T-cell (primary cell): ENCODE data around the gene SGIP1. TPM values are rescaled to one million over a fixed set of nuclear protein-coding genes. Genes with fewer than 3 reads are reported as not detected.

ENCODE experiments used
- ATAC-seq, 4 experiments: fragments of 200-7000 bp in 3 of 4; fragments of 150-1000 bp in 1 of 4; cut with Tn5 transposase; replicated peaks in 1 of 4; 1 replicate in 3 of 4; 2 replicates in 1 of 4; pipeline ENCODE4 v1.10.0; 2021; ENCODE audit warnings: moderate library complexity in 3 of 4, mild to moderate bottlenecking in 2 of 4, moderate number of reproducible peaks in 1 of 4
- CTCF ChIA-PET, 2 donors: fragments of 300-600 bp; sonication (Branson Sonifier 250); formaldehyde crosslinking; loops; one replicate each; lab custom pipeline; 2022; ENCODE audit warnings: antibody characterized with exemption in 2 of 2; lab: Charles Lee
- POLR2A ChIA-PET, 2 donors: fragments of 300-600 bp; sonication (Branson Sonifier 250); formaldehyde crosslinking; loops; one replicate each; lab custom pipeline; 2022; ENCODE audit warnings: antibody characterized with exemption in 2 of 2; lab: Charles Lee
- DNase-seq, 35 experiments: peaks; one replicate each; pipeline versions ENCODE4 v3.0.0 to v3.0.0-alpha.2; 2013 to 2023
- H3K27ac ChIP-seq: one replicate; pipeline ENCODE4 v1.5.1; 2013; ENCODE audit warnings: low read length
- H3K27me3 ChIP-seq, 2 experiments: replicated peaks in 1 of 2; 1 replicate in 1 of 2; 2 replicates in 1 of 2; pipeline versions ENCODE4 v1.6.1 to v1.7.0; 2013; ENCODE audit warnings: low read length in 1 of 2, mixed read lengths in 1 of 2; ENCODE audit not compliant: control insufficient read depth in 2 of 2, insufficient read depth in 2 of 2; ENCODE audit errors: extremely low read depth in 1 of 2
- H3K36me3 ChIP-seq, 2 donors: 1 replicate in 1 of 2; 2 replicates in 1 of 2; pipeline versions ENCODE4 v1.6.1 to v1.7.0; 2013; ENCODE audit warnings: low read length in 1 of 2; ENCODE audit not compliant: control insufficient read depth in 2 of 2, insufficient read depth in 1 of 2; ENCODE audit errors: extremely low read depth in 1 of 2
- H3K4me1 ChIP-seq, 2 experiments: 1 replicate in 1 of 2; 2 replicates in 1 of 2; pipeline versions ENCODE4 v1.6.1 to v1.7.0; 2013; ENCODE audit warnings: low read length in 2 of 2, mixed read lengths in 1 of 2; ENCODE audit not compliant: insufficient read depth in 2 of 2, control insufficient read depth in 1 of 2; ENCODE audit errors: extremely low read depth in 1 of 2
- H3K4me3 ChIP-seq, 2 donors: 1 replicate in 1 of 2; 2 replicates in 1 of 2; pipeline versions ENCODE4 v1.5.1 to v1.7.0; 2013; ENCODE audit warnings: mild to moderate bottlenecking in 2 of 2, low read length in 1 of 2, moderate library complexity in 1 of 2; ENCODE audit not compliant: control insufficient read depth in 1 of 2; ENCODE audit errors: extremely low read depth in 1 of 2
- H3K9me3 ChIP-seq: 2 replicates; pipeline ENCODE4 v1.7.0; 2013
- H3K27ac Mint-ChIP-seq, 2 donors: one replicate each; pipeline ENCODE4 v1.8.0; 2020 to 2021; ENCODE audit warnings: mild to moderate bottlenecking in 2 of 2, mixed read lengths in 2 of 2
- H3K27me3 Mint-ChIP-seq, 2 donors: one replicate each; pipeline ENCODE4 v1.8.0; 2021 to 2022; ENCODE audit warnings: mixed read lengths in 2 of 2
- H3K36me3 Mint-ChIP-seq: one replicate; pipeline ENCODE4 v1.8.0; 2021; ENCODE audit warnings: mixed read lengths
- H3K4me1 Mint-ChIP-seq, 3 donors: one replicate each; pipeline ENCODE4 v1.8.0; 2020 to 2022; ENCODE audit warnings: mixed read lengths in 3 of 3, mild to moderate bottlenecking in 1 of 3
- H3K4me3 Mint-ChIP-seq, 3 donors: one replicate each; pipeline ENCODE4 v1.8.0; 2020 to 2022; ENCODE audit warnings: mild to moderate bottlenecking in 3 of 3, mixed read lengths in 3 of 3, moderate library complexity in 3 of 3
- H3K9me3 Mint-ChIP-seq, 3 donors: one replicate each; pipeline ENCODE4 v1.8.0; 2020 to 2022; ENCODE audit warnings: mixed read lengths in 3 of 3
- WGBS: methylation state at CpG from one replicate; pipeline ENCODE4 v1.1.5; 2013; ENCODE audit warnings: missing lambda C conversion rate; ENCODE audit not compliant: insufficient coverage; 5-methylcytosine and 5-hydroxymethylcytosine counted together
- total RNA-seq, 35 experiments: library from RNA in 6 of 35; stranded (reverse) in 6 of 35; fragments of 120-200 nt in 1 of 35; gene quantifications; one replicate each; pipeline versions ENCODE4 v1.2.1 to v1.2.4 and lab custom pipeline; 2013 to 2026

SGIP1 gene
- total RNA-seq, 5 donors from 2014 or later (not counting 1 experiment from before 2014, with no cell fraction given): not detected

GRCh38 chr1:66613187-66613586, 79.2 kb downstream of the SGIP1 start:
- H3K36me3 ChIP-seq: no peaks in the 10 kb centered on the region
- DNase-seq (no peak), ATAC-seq (no peak)
- peaks cover 4 to 14% of the 10 kb centered on the region in 2 donors for H3K27me3 Mint-ChIP-seq
- H3K4me1 Mint-ChIP-seq: no peaks in the 10 kb centered on the region
- no peaks in the 10 kb centered on the region for H3K36me3 Mint-ChIP-seq
- no peaks in the 10 kb centered on the region for H3K9me3 ChIP-seq
- no CpG with 5 or more reads among the region's 4 CpGs for WGBS
- POLR2A ChIA-PET: no interaction called here
- H3K27ac ChIP-seq: no peak overlapping the region
- CTCF ChIA-PET: no interaction called here
- H3K9me3 Mint-ChIP-seq: no peaks in the 10 kb centered on the region
- H3K4me1 ChIP-seq: no peaks in the 10 kb centered on the region
- H3K4me3 ChIP-seq: no peak overlapping the region
- no peaks in the 10 kb centered on the region for H3K27me3 ChIP-seq
- no peak overlapping the region for H3K27ac Mint-ChIP-seq
- H3K4me3 Mint-ChIP-seq: no peak overlapping the region

GRCh38 chr1:66617362-66618184, 83.6 kb downstream of the SGIP1 start:
- Histone ChIP-seq H3K9me3 (no peaks in the 10 kb centered on the region), H3K27me3 (no peaks in the 10 kb centered on the region), H3K4me3 (no peak overlapping the region), H3K36me3 (no peaks in the 10 kb centered on the region), H3K27ac (no peak overlapping the region), H3K4me1 (no peaks in the 10 kb centered on the region)
- no peak overlapping the region for H3K27ac Mint-ChIP-seq
- ChIA-PET POLR2A (no interaction called here), CTCF (no interaction called here)
- H3K4me3 Mint-ChIP-seq: no peak overlapping the region
- no peaks in the 10 kb centered on the region for H3K9me3 Mint-ChIP-seq
- H3K36me3 Mint-ChIP-seq: no peaks in the 10 kb centered on the region
- no peak for ATAC-seq
- no peaks in the 10 kb centered on the region for H3K4me1 Mint-ChIP-seq
- no peak for DNase-seq
- WGBS: no CpG with 5 or more reads among the region's 4 CpGs
- peaks cover 2 to 5% of the 10 kb centered on the region in 2 donors for H3K27me3 Mint-ChIP-seq

- Histone ChIP-seq H3K36me3 (no peaks in the 10 kb centered on the region), H3K27me3 (no peaks in the 10 kb centered on the region), H3K9me3 (no peaks in the 10 kb centered on the region), H3K4me3 (no peak overlapping the region), H3K27ac (no peak overlapping the region), H3K4me1 (no peaks in the 10 kb centered on the region)
- Mint-ChIP-seq H3K27ac (no peak overlapping the region), H3K36me3 (no peaks in the 10 kb centered on the region), H3K9me3 (no peaks in the 10 kb centered on the region), H3K4me3 (no peak overlapping the region), H3K27me3 (peaks cover 2 to 5% of the 10 kb centered on the region in 2 donors), H3K4me1 (no peaks in the 10 kb centered on the region)
- POLR2A ChIA-PET: no interaction called here
- ATAC-seq: no peak
- no peak for DNase-seq
- CTCF ChIA-PET: no interaction called here
Observed at GRCh38 chr1:66618390-66618789, 84.4 kb downstream of the SGIP1 start.

- H3K36me3 ChIP-seq: no peaks in the 10 kb centered on the region
- H3K27ac ChIP-seq: no peak overlapping the region
- H3K27me3 Mint-ChIP-seq: peaks cover 4 to 5% of the 10 kb centered on the region in 2 donors
- no peaks in the 10 kb centered on the region for H3K27me3 ChIP-seq
- no peak overlapping the region for H3K4me3 Mint-ChIP-seq
- WGBS: 20% methylated on average over 1 of the region's 1 CpG
- no peaks in the 10 kb centered on the region for H3K9me3 Mint-ChIP-seq
- no peak overlapping the region for H3K4me3 ChIP-seq
- H3K27ac Mint-ChIP-seq: no peak overlapping the region
- H3K4me1 ChIP-seq: no peaks in the 10 kb centered on the region
- H3K36me3 Mint-ChIP-seq: no peaks in the 10 kb centered on the region
- H3K4me1 Mint-ChIP-seq: no peaks in the 10 kb centered on the region
- no peaks in the 10 kb centered on the region for H3K9me3 ChIP-seq
- DNase-seq (no peak), ATAC-seq (no peak)
- POLR2A ChIA-PET: no interaction called here
- CTCF ChIA-PET: no interaction called here
Observed at GRCh38 chr1:66623812-66624211, 89.9 kb downstream of the SGIP1 start.

GRCh38 chr1:66624412-66625060, 90.6 kb downstream of the SGIP1 start:
- no peaks in the 10 kb centered on the region for H3K4me1 ChIP-seq
- POLR2A ChIA-PET: no interaction called here

GRCh38 chr1:66626261-66626660, 92.3 kb downstream of the SGIP1 start:
- ATAC-seq (no peak), DNase-seq (no peak)
- Histone ChIP-seq H3K36me3 (no peaks in the 10 kb centered on the region), H3K27ac (no peak overlapping the region), H3K4me3 (no peak overlapping the region), H3K9me3 (no peaks in the 10 kb centered on the region), H3K27me3 (no peaks in the 10 kb centered on the region), H3K4me1 (no peaks in the 10 kb centered on the region)
- Mint-ChIP-seq H3K36me3 (no peaks in the 10 kb centered on the region), H3K27me3 (peaks cover 5 to 9% of the 10 kb centered on the region in 2 donors), H3K9me3 (no peaks in the 10 kb centered on the region), H3K27ac (no peak overlapping the region), H3K4me3 (no peak overlapping the region), H3K4me1 (no peaks in the 10 kb centered on the region)
- CTCF ChIA-PET: no interaction called here
- POLR2A ChIA-PET: no interaction called here

More at GRCh38 chr1:66624412-66625060, 90.6 kb downstream of the SGIP1 start:
- Histone ChIP-seq H3K27me3 (no peaks in the 10 kb centered on the region), H3K27ac (no peak overlapping the region), H3K36me3 (no peaks in the 10 kb centered on the region), H3K4me3 (no peak overlapping the region), H3K9me3 (no peaks in the 10 kb centered on the region)
- no peak for DNase-seq
- no CpG with 5 or more reads among the region's 1 CpG for WGBS
- CTCF ChIA-PET: no interaction called here
- Mint-ChIP-seq H3K9me3 (no peaks in the 10 kb centered on the region), H3K27ac (no peak overlapping the region), H3K27me3 (peaks cover 4 to 5% of the 10 kb centered on the region in 2 donors), H3K4me1 (no peaks in the 10 kb centered on the region), H3K36me3 (no peaks in the 10 kb centered on the region), H3K4me3 (no peak overlapping the region)
- ATAC-seq: no peak
